Muscle of leg (tissue), 11 donors: ENCODE data around the gene SOCS7. TPM values are rescaled to one million over a fixed set of nuclear protein-coding genes. Genes with fewer than 3 reads are reported as not detected.

Experiments
- DNase-seq: peaks from one replicate; pipeline ENCODE4 v3.0.0; 2013
- H3K27ac ChIP-seq: one replicate; pipeline ENCODE4 v1.5.1; 2013; ENCODE audit warnings: mild to moderate bottlenecking, low read length, control low read depth
- H3K27me3 ChIP-seq: one replicate; pipeline ENCODE4 v1.6.1; 2013; ENCODE audit warnings: low read length; ENCODE audit not compliant: control insufficient read depth, insufficient read depth
- H3K36me3 ChIP-seq: one replicate; pipeline ENCODE4 v1.6.1; 2013; ENCODE audit warnings: low read length; ENCODE audit not compliant: control insufficient read depth, insufficient read depth
- H3K4me1 ChIP-seq: one replicate; pipeline ENCODE4 v1.6.1; 2013; ENCODE audit warnings: low read length; ENCODE audit not compliant: control insufficient read depth, insufficient read depth
- H3K4me3 ChIP-seq: one replicate; pipeline ENCODE4 v1.5.1; 2013; ENCODE audit warnings: low read length, control low read depth
- H3K9me3 ChIP-seq: replicated peaks from 2 replicates; pipeline ENCODE4 v1.6.1; 2013; ENCODE audit warnings: low read depth, low read length; ENCODE audit not compliant: control insufficient read depth
- WGBS: methylation state at CpG from one replicate; pipeline ENCODE4 v1.1.5; 2013; ENCODE audit warnings: missing lambda C conversion rate; ENCODE audit not compliant: insufficient coverage; 5-methylcytosine and 5-hydroxymethylcytosine counted together
- polyA plus RNA-seq, 8 donors: library from polyadenylated mRNA; unstranded; fragments of 120-200 nt; gene quantifications; one replicate each; pipeline versions ENCODE4 v1.2.1 to v1.2.3, GENCODE V29; 2013; ENCODE audit warnings: inconsistent platforms in 1 of 8, low replicate concordance in 1 of 8; ENCODE audit not compliant: insufficient read length in 8 of 8, insufficient read depth in 1 of 8
- total RNA-seq: library from RNA; stranded (reverse); fragments of 120-200 nt; gene quantifications from one replicate; pipeline ENCODE4 v1.2.4, GENCODE V29; 2013

Gene SOCS7
- total and polyA plus RNA-seq, 9 donors, result 12.4 to 18.6 (median 16.0) TPM

DNA sequence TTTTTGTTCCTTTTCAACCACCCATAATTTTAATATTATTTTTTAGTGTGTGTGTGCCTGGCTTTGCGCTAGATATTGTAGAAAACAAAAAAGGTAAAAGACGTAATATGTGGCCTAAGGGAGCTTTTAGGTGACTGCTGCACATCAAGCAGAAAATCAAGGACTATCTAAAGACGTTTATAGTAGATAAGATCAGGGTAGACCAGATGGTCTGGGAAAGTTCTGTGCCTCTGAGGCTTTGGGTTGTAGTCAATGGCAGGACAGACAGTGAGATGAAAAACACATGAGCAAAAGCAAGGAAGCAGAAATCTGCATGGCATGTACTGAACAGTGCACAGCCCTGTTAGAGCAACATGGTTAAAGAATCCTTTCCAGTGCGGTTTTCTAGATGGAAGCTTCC, 49.8 kb downstream of the SOCS7 start:
- H3K4me3 ChIP-seq, result no peak overlapping the region
- DNase-seq, result no peak
- peaks cover 2% of the 10 kb centered on the region for H3K4me1 ChIP-seq
- H3K27ac ChIP-seq, result no peak overlapping the region
- H3K36me3 ChIP-seq, result peaks cover 67% of the 10 kb centered on the region
- 72% methylated on average over 3 of the region's 4 CpGs for WGBS
- no peaks in the 10 kb centered on the region for H3K9me3 ChIP-seq
- H3K27me3 ChIP-seq, result no peaks in the 10 kb centered on the region

GRCh38 chr17:38402897-38403296, 51.3 kb downstream of the SOCS7 start:
- H3K36me3 ChIP-seq, result peaks cover 53% of the 10 kb centered on the region
- H3K27me3 ChIP-seq, result no peaks in the 10 kb centered on the region
- WGBS, result 84% methylated on average over 4 of the region's 5 CpGs
- no peak overlapping the region for H3K4me3 ChIP-seq
- H3K4me1 ChIP-seq, result peaks cover 2% of the 10 kb centered on the region
- H3K9me3 ChIP-seq, result no peaks in the 10 kb centered on the region
- no peak for DNase-seq
- H3K27ac ChIP-seq, result no peak overlapping the region

DNA sequence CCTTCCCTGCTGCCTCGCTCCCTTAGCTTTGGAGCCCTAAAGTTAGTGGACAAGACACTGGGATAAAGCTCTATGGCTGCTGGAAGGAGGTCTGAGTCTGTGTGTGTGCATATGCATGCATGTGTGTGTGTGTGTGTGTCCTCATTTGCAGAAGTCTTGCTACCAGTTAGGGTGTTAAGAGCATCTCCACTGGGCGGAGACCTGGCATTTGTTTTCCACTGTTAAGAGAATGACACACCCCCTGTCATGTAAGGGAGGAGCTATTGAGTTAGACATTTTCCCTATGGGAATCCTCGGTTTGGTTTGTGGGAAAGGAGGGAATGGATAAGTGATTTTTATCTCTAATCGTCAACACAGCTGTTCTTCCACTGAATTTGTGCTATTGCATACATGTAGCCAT, 51.8 kb downstream of the SOCS7 start:
- Histone ChIP-seq H3K4me1 (peaks cover 2% of the 10 kb centered on the region), H3K4me3 (no peak overlapping the region), H3K27me3 (no peaks in the 10 kb centered on the region), H3K36me3 (peaks cover 49% of the 10 kb centered on the region), H3K27ac (no peak overlapping the region), H3K9me3 (no peaks in the 10 kb centered on the region)
- DNase-seq, result peak; percentile 79
- WGBS, result no CpG with 5 or more reads among the region's 4 CpGs

DNA sequence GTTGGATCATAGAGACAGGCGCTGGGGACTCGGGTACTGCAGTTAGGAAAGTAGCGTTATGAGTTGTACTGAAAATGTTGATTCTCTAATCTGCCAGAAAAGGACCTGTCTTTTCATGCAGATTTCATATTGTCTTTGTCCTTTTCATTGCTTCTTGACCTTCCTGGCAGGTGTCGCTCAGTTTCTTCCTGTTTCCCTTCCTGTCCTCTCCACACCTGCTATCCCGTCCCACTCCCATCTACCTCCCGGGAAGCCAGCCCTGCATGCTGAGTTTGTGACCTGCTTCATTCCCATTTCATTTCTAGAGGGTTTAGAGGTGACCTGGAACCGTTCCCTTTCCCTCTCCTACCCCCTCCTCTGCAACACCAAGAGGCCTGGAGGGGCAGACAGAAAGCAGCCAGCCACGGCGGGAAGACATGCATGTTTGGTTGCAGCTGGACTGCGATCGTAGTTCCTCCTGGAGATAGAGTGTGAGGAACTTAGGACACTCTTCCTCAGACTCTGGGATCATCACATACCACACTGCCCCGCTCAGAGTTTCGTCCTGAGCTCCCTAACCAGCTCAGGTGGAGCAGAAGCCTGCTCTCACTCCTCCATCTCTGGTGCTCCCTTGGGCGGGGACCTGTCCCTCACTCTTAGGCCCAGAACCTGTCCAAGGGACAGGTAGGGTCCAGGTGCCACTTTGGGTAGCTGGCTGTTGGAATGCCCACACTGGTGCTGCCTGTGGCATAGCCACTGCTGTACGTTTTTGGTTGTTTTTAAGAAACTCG, 52.7 kb downstream of the SOCS7 start:
- H3K4me3 ChIP-seq, result no peak overlapping the region
- no peaks in the 10 kb centered on the region for H3K27me3 ChIP-seq
- H3K4me1 ChIP-seq, result peaks cover 2% of the 10 kb centered on the region
- no peaks in the 10 kb centered on the region for H3K9me3 ChIP-seq
- peaks cover 42% of the 10 kb centered on the region for H3K36me3 ChIP-seq
- 87% methylated on average over 5 of the region's 16 CpGs for WGBS
- H3K27ac ChIP-seq, result peak overlapping the region; percentile 7
- DNase-seq, result no peak

DNA sequence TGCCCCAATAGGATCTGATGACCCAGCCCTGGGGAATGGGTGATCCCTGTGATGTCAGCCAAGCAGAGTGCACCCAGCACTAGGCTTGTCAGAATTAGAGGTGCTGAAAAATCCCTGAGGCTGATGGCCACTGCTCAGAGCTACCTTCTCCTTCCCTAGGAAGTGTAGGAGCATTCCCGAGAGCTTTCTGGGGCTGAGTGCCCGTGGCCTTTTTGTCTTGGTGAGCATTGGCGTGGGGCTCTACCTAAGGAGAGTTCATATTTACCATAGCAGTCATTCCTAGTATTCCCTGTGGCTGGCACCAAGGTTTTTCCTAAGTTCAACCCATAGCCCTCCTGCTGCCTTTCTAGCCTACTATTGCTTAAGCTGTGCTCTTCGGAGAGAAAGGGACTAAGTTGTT, 54.0 kb downstream of the SOCS7 start:
- H3K36me3 ChIP-seq, result peaks cover 29% of the 10 kb centered on the region
- WGBS, result 86% methylated on average over 3 of the region's 4 CpGs
- no peak overlapping the region for H3K27ac ChIP-seq

DNA sequence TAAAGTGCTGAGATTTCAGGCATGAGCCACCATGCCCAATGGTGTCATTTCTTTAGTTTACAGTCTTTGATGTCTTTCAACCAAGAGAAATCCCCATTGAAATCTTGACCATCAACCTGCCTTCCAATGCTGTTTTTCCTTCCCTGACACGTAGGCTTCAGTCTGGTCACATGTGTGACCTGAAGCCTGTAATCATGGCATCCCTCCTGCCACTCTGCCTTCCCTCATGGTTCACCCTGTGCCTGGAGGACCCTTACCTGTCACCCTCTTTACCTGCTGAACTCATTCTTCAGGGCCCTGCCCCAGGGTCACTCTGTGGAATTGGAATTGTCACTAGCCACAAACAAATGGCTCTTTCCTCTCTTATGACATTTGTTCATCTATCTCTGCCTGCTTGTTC, 58.6 kb downstream of the SOCS7 start:
- Histone ChIP-seq H3K9me3 (no peaks in the 10 kb centered on the region), H3K27me3 (no peaks in the 10 kb centered on the region), H3K36me3 (no peaks in the 10 kb centered on the region), H3K4me1 (peaks cover 5% of the 10 kb centered on the region), H3K27ac (no peak overlapping the region), H3K4me3 (no peak overlapping the region)
- no peak for DNase-seq
- 63% methylated on average over 1 of the region's 1 CpG for WGBS

More for the DNA sequence above, 54.0 kb downstream of the SOCS7 start:
- peaks cover 2% of the 10 kb centered on the region for H3K4me1 ChIP-seq
- no peak for DNase-seq
- H3K4me3 ChIP-seq, result no peak overlapping the region
- no peaks in the 10 kb centered on the region for H3K9me3 ChIP-seq
- no peaks in the 10 kb centered on the region for H3K27me3 ChIP-seq

GRCh38 chr17:38415250-38416194, 63.9 kb downstream of the SOCS7 start:
- Histone ChIP-seq H3K9me3 (no peaks in the 10 kb centered on the region), H3K4me3 (no peak overlapping the region), H3K4me1 (peaks cover 48% of the 10 kb centered on the region), H3K27me3 (peaks cover 26% of the 10 kb centered on the region), H3K36me3 (no peaks in the 10 kb centered on the region), H3K27ac (peak overlapping the region; percentile 31)
- DNase-seq, result peak; percentile 70
- 29% methylated on average over 8 of the region's 22 CpGs for WGBS

GRCh38 chr17:38416840-38417209, 65.2 kb downstream of the SOCS7 start:
- WGBS, result no CpG with 5 or more reads among the region's 1 CpG
- DNase-seq, result no peak
- no peaks in the 10 kb centered on the region for H3K36me3 ChIP-seq
- H3K9me3 ChIP-seq, result no peaks in the 10 kb centered on the region
- H3K4me3 ChIP-seq, result no peak overlapping the region
- H3K4me1 ChIP-seq, result peaks cover 61% of the 10 kb centered on the region
- H3K27me3 ChIP-seq, result peaks cover 28% of the 10 kb centered on the region
- H3K27ac ChIP-seq, result no peak overlapping the region

DNA sequence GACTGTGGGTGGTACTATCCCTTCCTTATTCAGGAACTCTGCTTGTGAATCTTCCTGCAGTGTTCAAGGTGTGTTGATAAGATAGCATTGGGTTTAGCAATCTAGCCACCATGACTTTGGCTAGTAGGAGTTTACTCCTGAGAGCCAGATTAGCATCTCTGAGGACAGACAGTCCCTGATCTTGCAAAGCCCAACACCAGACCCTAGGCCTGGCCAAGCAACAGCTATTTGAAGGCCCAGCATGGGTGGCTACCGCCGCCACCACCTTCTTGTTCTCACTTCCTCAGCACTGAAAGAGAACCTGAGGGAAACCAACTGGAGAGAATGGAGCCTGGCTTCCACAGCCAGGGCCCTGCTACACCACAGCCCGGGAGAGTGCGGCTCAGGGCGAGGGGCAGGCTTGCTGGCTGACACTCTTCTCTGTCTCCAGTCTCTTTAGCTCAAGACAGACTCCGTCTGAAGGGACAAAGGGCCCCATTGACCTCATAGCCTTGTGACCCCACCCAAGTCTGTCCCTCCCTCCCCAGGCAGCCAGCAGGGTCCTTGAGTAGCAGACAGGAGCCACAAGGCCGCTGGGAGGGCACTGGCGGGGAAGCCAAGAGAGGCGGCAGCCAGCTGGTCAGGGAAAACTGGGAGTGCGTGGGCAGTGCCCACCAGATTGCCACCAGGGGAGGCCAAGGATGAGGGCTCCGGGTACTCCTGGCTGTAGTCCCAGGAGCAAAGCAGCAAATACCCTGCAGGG, 65.7 kb downstream of the SOCS7 start:
- no peaks in the 10 kb centered on the region for H3K36me3 ChIP-seq
- H3K9me3 ChIP-seq, result no peaks in the 10 kb centered on the region
- H3K27me3 ChIP-seq, result peaks cover 28% of the 10 kb centered on the region
- no peak overlapping the region for H3K4me3 ChIP-seq
- H3K27ac ChIP-seq, result no peak overlapping the region
- H3K4me1 ChIP-seq, result peaks cover 67% of the 10 kb centered on the region
- WGBS, result 71% methylated on average over 8 of the region's 11 CpGs
- DNase-seq, result peak; percentile 33
